Measurements from ENCODE around the gene NAALADL2. TPM values are rescaled to one million over a fixed set of nuclear protein-coding genes. Genes with fewer than 3 reads are reported as not detected.

NAALADL2 gene
- total and polyA plus RNA-seq, 2 of the 8 experiments (the other 6 are each of a cell fraction or from before 2014, with no cell fraction given) = 0.12 to 0.22 TPM

GRCh38 chr3:175266478-175266877 is 407.3 kb downstream of the NAALADL2 start:
- H2BK12ac ChIP-seq (ENCODE audit: low read depth, low read length) = no peak overlapping the region
- H3K36me3 ChIP-seq (ENCODE audit: control insufficient read depth in 2 of 4, insufficient read depth in 4 of 4, low read length in 3 of 4) = no peaks in the 10 kb centered on the region
- H4K91ac ChIP-seq (replicated peaks; ENCODE audit: insufficient read length, low read length) = no peak overlapping the region
- H3K56ac ChIP-seq (replicated peaks; ENCODE audit: insufficient read length, low read depth, low read length) = no peak overlapping the region
- H3K27ac ChIP-seq (ENCODE audit: low read depth, low read length) = no peak overlapping the region
- no peak overlapping the region for H2BK15ac ChIP-seq (ENCODE audit: low read length)
- H3K79me1 ChIP-seq (ENCODE audit: low read depth, low read length) = no peaks in the 10 kb centered on the region
- H4K5ac ChIP-seq (ENCODE audit: insufficient read length, low read depth, low read length) = no peak overlapping the region
- no peaks in the 10 kb centered on the region for H4K20me1 ChIP-seq (replicated peaks in 1 of 2; ENCODE audit: control insufficient read depth in 1 of 2, insufficient read depth in 2 of 2, low read length in 2 of 2)
- FAIRE-seq (no peak), DNase-seq (ENCODE audit: low read depth in 1 of 2, low spot score in 2 of 2) (no peak)
- no peak overlapping the region for H3K23ac ChIP-seq (ENCODE audit: insufficient read length)
- no peak overlapping the region for H3K18ac ChIP-seq (ENCODE audit: extremely low read depth, low read length)
- H3K14ac ChIP-seq (ENCODE audit: insufficient read length) = no peak overlapping the region
- H3K4ac ChIP-seq (replicated peaks; ENCODE audit: insufficient read length, low read depth, low read length) = no peak overlapping the region
- no peak overlapping the region for H2BK120ac ChIP-seq (replicated peaks; ENCODE audit: low read depth, low read length)
- H2AFZ ChIP-seq (ENCODE audit: low read length) = no peak overlapping the region
- H3K4me3 ChIP-seq (ENCODE audit: extremely low read depth in 1 of 4, insufficient read depth in 2 of 4, low read depth in 3 of 4, low read length in 4 of 4) = no peak overlapping the region
- H4K8ac ChIP-seq (ENCODE audit: extremely low read depth, insufficient read depth, low read length) = no peak overlapping the region
- H2BK5ac ChIP-seq (ENCODE audit: low read depth, low read length) = no peak overlapping the region
- no peaks in the 10 kb centered on the region for H3K27me3 ChIP-seq (replicated peaks in 1 of 4; ENCODE audit: control insufficient read depth in 3 of 4, extremely low read depth in 1 of 4, insufficient read depth in 3 of 4, low read length in 3 of 4)
- no peak overlapping the region for H2AK5ac ChIP-seq (ENCODE audit: low read depth, low read length)
- H3K4me2 ChIP-seq (ENCODE audit: insufficient read depth in 1 of 2, low read depth in 2 of 2, low read length in 2 of 2) = no peak overlapping the region
- ChIA-PET POLR2A (ENCODE audit: partially characterized antibody) (no interaction called here), CTCF (ENCODE audit: partially characterized antibody) (interaction anchor here (0.7 kb wide), 1 partner anchor 145 kb away, joined by 3 read pairs; no protein-coding TSS in a partner anchor)
- H3K79me2 ChIP-seq (ENCODE audit: control insufficient read depth in 1 of 2, insufficient read depth in 2 of 2, low read length in 2 of 2) = no peaks in the 10 kb centered on the region
- H3K23me2 ChIP-seq (ENCODE audit: low read depth, low read length) = no peaks in the 10 kb centered on the region
- WGBS, 2 experiments (ENCODE audit: extremely low coverage in 1 of 2, insufficient coverage in 1 of 2, insufficient read length in 1 of 2, insufficient replicate concordance in 2 of 2, low coverage in 1 of 2, low lambda C conversion rate in 2 of 2, missing lambda C conversion rate in 1 of 2) = 91% methylated on average over 1 of the region's 1 CpG; no CpG with 5 or more reads in 1 of the 2 experiments
- H2BK20ac ChIP-seq (ENCODE audit: low read length) = no peak overlapping the region
- H3K4me1 ChIP-seq (replicated peaks in 1 of 4; ENCODE audit: control insufficient read depth in 3 of 4, insufficient read depth in 4 of 4, low read length in 3 of 4) = no peaks in the 10 kb centered on the region
- H3K9me3 ChIP-seq (ENCODE audit: insufficient read depth in 2 of 2, low read depth in 1 of 2, low read length in 1 of 2) = no peaks in the 10 kb centered on the region
- H3K9ac ChIP-seq (replicated peaks in 1 of 4; ENCODE audit: extremely low read depth in 1 of 4, low read depth in 3 of 4, low read length in 3 of 4) = no peak overlapping the region
- TF ChIP-seq HDAC6 (IDR thresholded peaks at IDR 0.05; ENCODE audit: low read depth, low read length) (no peak), CTBP2 (IDR thresholded peaks at IDR 0.05; ENCODE audit: borderline replicate concordance, insufficient read depth, insufficient read length, low read length) (no peak), CEBPB (IDR thresholded peaks at IDR 0.05; ENCODE audit: low read depth, low read length) (no peak), SP1 (IDR thresholded peaks at IDR 0.05; ENCODE audit: low read depth, low read length) (no peak), EP300 (IDR thresholded peaks at IDR 0.05; ENCODE audit: borderline replicate concordance in 1 of 2, low read depth in 2 of 2, low read length in 2 of 2) (no peak), ATF2 (IDR thresholded peaks at IDR 0.05; ENCODE audit: low read length) (no peak), CHD2 (IDR thresholded peaks at IDR 0.05; ENCODE audit: low read length) (no peak), SP4 (IDR thresholded peaks at IDR 0.05; ENCODE audit: low read length) (no peak), POU5F1 (IDR thresholded peaks at IDR 0.05; ENCODE audit: low read depth, low read length) (no peak)
